GM12873 (cell line): ENCODE measurements around the gene PPP6C.

Source experiments
- TF ChIP-seq, protein P1 (sequence below): IDR thresholded peaks from 2 replicates; pipeline ENCODE4 v1.5.1; 2012; ENCODE audit warnings: low read depth, mild to moderate bottlenecking, moderate library complexity, low read length, control low read depth; ENCODE audit not compliant: insufficient read depth; ENCODE audit errors: missing control alignments

PPP6C gene

DNA sequence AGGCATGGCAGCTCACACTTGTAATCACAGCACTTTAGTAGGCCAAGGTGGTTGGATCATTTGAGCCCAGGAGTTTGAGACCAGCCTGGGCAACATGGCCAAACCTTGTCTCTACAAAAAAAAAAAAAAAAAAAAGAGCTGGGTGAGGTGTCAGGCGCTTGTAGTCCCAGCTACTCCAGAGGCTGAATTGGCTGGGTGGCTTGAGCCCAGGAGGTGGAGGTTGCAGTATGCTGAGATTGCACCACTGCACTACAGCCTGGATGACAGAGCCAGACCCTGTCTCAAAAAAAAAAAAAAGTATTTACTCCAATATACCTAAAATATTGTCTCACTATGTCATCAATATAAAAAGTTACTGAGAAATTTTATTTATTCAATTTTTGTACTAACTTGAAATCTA lies 49.0 kb downstream of the PPP6C start:
- TF ChIP-seq, protein P1, sequence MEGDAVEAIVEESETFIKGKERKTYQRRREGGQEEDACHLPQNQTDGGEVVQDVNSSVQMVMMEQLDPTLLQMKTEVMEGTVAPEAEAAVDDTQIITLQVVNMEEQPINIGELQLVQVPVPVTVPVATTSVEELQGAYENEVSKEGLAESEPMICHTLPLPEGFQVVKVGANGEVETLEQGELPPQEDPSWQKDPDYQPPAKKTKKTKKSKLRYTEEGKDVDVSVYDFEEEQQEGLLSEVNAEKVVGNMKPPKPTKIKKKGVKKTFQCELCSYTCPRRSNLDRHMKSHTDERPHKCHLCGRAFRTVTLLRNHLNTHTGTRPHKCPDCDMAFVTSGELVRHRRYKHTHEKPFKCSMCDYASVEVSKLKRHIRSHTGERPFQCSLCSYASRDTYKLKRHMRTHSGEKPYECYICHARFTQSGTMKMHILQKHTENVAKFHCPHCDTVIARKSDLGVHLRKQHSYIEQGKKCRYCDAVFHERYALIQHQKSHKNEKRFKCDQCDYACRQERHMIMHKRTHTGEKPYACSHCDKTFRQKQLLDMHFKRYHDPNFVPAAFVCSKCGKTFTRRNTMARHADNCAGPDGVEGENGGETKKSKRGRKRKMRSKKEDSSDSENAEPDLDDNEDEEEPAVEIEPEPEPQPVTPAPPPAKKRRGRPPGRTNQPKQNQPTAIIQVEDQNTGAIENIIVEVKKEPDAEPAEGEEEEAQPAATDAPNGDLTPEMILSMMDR: no peak

DNA sequence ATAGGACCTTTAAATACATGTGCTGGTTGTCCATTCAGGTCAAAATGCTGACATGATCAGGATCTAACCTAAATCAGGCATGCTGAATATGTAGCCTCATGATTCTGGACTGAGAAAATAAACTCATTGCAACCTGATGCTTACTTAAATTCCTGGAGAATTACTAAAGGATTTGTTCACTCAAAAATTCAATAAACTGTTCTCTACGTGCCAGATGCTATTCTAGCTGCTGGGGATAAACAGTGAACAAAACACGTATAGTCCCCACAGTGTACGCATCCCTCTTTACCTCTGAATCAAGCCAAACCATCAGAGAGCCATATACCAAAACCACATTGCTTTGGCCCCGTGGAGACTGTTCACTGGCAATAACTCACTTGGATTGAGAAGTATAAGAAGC lies 52.4 kb downstream of the PPP6C start:
- TF ChIP-seq, protein P1: no peak

- TF ChIP-seq, protein P1: no peak
Measured at GRCh38 chr9:125134976-125135375, 54.6 kb downstream of the PPP6C start.

GRCh38 chr9:125133403-125134329 lies 55.9 kb downstream of the PPP6C start:
- TF ChIP-seq, protein P1: no peak

DNA sequence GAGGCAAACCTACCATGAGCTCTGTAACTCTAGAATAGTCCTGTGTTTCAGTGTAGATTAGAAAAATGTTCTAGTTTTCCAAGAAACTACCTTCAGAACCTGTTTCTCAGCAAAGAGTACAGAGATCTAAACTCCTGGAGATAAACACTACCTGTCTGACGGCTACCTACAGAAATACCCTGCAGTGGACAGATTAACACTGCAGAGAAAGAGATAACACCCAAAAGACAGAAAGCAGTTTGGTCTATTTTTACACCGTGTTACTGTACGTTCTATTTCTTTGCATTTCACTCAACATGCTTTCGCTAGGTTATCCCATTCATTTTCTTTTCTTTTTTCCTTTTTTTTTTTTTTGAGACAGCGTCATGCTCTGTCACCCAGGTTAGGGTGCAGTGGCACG lies 57.8 kb downstream of the PPP6C start:
- TF ChIP-seq, protein P1: no peak

- TF ChIP-seq, protein P1: no peak
Measured at GRCh38 chr9:125126019-125126746, 63.4 kb downstream of the PPP6C start.

DNA sequence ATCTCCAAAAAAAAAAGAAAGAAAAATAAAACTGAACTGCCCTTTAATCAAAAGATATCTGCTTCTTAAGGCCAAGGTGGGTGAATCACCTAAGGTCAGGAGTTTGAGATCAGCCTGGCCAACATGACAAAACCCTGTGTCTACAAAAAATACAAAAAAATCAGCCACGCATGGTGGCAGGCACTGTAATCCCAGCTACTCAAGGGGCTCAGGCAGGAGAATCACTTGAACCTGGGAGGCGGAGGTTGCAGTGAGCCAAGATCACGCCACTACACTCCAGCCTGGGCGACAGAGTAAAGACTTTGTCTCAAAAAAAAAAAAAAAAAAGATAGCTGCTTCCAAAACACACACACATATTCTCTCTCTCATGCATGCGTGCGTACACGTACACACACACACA lies 64.1 kb downstream of the PPP6C start:
- TF ChIP-seq, protein P1: no peak
